HG03575 (cell line): Measurements from ENCODE around the gene CACNA2D3.

Experiments
- ATAC-seq: cut with Tn5 transposase; IDR thresholded peaks from one replicate; pipeline ENCODE4 v1.9.1; 2021; ENCODE audit not compliant: unreplicated experiment, insufficient number of reproducible peaks, low FRiP score; ENCODE audit errors: extremely low read depth

The CACNA2D3 gene

DNA sequence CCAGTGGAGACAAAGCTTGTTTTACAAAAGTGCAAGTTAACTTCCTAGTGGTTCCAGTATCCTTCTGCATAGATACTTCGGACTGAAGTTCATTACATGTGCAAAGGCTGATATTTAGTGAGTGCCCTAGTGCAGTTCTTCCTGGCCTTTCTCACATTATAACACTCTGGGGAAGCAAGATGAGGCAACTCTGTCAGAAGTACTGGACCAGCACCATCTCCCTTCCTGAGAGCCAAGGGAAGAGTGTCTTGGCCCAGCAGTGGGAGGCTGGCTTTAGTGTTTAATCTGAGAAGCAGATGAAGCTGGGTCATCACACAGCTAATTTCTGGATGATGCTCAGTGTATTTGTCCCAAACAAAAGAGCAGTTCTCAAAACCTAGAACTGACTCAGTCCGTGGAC is 397.7 kb downstream of the CACNA2D3 start:
- no peak for ATAC-seq

DNA sequence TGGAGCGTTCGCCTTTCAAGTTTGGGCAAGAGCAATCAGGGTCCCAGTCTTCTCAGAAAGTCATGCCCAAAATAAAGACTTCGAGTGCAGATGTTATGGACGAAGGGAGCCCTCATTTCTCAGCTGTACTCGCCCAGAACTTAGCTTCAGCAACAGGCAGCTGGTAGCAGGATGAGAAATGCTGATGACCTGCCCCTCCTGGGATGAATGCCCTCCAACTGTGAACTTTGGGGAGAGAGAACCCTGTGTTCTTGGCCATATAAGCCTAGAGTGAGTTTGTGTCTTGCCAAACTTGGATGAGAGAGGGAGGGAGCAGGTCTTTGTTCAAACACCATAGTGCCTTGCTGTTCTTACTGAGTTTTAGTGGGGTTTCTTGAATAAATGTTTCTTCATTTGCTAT is 405.2 kb downstream of the CACNA2D3 start:
- no peak for ATAC-seq

DNA sequence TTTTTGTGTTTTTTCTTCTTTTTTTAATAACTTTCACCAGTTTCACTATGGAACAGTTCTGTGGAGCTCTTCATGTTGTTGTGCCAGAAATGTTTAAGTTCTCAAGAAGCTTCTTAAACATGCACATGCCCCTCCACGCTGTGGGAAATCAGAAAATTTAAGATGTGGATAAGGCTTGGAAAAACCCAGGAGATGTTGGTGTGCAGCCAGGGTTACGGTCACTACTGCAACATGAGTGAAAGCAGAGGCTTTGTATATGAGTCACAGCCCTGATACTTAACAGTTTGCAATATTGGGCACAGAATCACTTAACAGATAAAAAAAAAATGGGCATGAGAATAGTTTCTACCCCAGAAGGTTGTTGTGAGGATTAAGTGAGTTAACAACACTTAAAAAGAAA is 405.6 kb downstream of the CACNA2D3 start:
- no peak for ATAC-seq

DNA sequence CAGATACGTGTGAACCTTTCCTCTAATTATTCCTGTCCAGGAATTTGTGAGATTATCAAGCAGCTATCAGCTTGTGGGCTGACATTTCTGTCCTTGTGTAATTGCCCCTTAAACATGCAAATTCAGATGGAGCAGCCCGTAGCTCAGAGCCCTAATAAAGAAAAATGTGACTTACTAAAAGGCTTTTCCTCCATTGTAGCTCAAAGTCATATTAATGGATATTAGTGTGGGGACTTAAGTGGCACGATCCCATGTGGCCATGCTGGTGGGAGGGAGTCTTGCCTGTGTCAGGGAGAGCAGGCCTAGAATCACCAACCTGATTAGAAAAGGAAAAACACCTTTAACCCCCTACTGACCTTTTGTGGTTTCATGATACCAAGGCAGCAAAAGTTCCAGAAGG is 406.3 kb downstream of the CACNA2D3 start:
- no peak for ATAC-seq

DNA sequence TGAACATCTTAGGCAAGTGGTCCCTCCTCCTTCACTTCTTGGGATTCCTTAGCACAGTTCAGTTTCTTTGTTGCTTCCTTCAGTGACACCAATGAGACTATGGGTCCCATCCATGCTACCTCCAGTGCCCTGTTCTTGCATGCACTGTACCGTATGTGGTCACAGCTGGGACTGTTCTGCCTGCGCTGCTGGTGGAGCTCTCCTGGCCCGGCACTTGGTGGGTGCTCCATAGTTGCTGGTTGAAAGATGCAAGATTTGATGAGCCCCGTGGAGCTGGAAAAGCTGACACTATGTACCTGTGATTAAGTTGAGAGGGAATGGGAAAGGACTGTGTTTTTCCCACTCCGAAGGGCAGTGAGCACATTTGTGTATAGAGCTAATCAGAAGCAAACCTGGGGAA is 407.7 kb downstream of the CACNA2D3 start:
- ATAC-seq, result no peak

DNA sequence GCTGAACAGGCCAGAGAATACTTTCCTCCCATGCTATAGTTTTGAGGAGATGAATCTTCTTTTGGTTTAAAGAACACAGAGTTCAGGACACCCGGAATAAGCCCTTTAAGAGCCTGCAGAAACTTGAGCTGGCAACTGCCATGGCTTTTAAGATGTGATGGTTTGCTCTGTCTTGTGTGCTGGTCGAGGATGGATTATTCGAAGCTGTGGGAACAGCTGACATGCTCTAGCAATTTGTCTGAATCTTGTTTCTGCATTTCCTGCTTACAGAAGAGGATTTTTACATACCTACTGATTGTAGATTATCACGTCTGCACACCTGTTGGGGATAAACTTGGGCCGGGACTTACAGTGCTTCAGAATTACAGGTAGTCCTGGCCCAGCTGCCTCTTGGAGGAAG is 408.6 kb downstream of the CACNA2D3 start:
- ATAC-seq, result no peak

DNA sequence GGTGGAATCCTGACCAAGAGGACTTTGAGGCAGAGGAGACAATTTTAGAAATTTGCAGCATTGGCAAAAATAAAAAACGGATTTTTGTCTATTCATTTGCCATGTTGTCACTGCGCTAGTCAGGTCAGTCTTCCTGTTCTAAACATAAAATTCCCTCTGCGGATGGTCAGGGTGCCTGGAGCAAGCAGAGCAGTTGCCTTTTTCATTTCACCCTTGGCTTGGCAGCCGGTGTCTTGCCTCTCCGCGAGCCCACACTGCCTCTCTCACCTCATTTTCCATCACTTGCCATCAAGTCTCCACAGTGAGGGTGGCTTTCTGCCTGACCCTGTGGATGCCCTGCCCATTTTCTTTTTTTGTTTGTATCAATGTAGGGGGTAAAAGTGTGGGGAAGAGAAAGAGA is 409.4 kb downstream of the CACNA2D3 start:
- no peak for ATAC-seq

DNA sequence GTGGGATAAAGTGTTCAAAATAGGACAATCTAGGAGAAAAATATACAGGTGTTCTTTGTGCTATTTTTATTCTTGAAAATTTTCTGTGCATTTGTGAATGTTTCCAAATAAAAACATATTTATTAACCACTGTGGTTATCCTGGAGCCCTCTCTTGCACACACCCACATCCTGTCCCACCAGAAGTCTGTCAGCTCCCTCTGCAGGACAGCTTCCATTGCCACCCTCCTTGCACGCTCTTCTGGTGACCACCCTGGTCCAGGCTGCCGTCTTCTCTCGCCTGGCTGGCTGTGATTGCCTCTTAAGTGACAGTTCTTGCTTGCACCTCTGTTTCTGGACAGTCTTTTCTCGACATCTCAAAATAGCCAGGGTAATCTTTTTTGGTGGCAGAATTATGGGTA is 411.5 kb downstream of the CACNA2D3 start:
- ATAC-seq, result no peak

DNA sequence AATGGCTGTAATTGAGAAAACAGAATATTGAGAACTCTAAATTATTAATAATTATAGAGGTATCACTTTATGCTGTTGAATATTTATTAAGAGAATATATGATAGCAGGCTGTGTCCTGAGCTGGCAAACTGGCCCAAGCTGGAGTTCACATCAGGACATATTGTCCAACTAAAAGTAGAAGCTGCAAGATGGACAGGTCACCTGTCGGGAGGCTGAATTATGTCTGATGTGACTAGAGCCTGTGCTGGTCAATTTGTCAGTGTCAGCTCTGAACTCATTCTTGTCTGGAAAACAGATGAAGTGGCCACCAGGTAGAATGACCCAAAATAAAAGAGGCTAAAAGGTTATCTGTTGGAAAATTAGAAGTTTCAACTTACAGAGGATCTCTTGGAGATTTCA is 413.3 kb downstream of the CACNA2D3 start:
- ATAC-seq, result no peak

DNA sequence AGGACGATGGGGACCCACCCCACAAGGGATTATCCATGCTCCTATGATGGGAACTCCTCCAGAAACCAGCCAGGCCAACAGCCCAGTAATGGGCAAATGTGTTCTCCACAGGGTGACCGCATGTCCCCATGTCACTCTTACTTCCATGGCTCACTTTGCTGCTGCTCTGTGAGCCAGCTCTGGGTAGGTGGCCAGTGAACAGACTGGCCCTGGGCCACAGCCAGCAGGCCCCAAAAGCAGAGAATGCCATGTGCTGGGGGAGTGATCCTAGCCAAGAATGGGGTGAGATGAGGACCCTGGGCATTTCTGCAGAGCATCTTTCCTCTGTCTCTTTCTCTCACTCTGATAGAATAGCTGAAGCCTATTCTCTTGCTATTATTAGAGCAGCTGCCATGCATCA is 414.1 kb downstream of the CACNA2D3 start:
- no peak for ATAC-seq

DNA sequence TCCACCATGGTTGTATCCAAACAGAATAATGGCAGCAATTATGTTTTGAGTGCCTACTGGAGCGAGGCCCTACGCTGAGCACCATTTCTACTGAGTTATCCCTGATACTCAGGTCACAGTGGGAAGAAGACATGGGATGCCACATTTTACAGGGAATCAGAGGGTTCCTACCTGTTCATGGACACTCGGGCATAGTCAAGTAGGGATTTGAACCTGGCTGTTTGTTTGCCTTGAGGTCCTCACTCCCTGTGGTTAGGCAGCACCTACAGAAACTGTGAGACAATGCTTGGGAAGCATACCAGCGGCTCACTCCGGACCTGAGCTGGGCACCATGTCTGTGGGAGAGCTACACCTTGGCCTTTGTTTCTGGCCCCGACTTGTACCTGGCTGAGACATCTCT is 415.2 kb downstream of the CACNA2D3 start:
- no peak for ATAC-seq

DNA sequence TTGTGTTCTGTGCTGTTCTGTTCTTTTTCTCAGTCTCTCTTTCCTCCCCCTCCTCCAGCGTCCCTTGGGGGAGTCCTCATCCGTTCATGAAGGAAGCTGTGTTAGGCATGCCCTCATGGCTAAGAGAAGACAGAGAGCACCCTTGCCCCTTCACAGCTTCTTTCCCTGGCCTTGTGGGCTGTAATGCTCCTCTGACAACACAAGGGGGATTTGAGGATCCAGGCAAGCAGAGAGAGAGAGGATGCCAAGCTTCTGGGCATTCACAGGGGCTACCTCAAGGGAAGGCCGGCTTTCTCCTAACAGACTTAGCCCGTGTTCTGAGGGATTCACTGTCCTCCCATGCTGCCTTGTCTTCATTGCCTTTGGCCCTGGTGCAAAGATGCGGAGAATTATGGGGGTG is 416.0 kb downstream of the CACNA2D3 start:
- no peak for ATAC-seq

DNA sequence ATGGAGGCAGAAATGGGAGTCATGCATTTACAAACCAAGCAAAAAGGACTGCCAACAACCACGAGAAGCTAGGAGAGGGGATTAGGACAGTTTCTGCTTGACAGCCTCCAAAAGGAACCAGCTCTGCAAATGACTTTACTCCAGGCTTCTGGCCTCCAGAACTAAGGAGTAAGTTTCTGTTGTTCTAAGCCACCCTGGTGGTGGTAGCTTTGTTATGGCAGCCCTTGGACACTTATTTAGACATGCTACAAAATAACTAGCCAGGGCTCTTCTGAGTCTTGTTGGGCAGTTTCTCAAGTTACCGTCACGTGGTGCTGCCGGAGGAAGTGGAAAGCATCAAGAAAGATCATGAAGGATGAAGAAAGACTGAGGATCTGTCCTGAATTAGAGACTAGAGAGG is 419.0 kb downstream of the CACNA2D3 start:
- no peak for ATAC-seq

DNA sequence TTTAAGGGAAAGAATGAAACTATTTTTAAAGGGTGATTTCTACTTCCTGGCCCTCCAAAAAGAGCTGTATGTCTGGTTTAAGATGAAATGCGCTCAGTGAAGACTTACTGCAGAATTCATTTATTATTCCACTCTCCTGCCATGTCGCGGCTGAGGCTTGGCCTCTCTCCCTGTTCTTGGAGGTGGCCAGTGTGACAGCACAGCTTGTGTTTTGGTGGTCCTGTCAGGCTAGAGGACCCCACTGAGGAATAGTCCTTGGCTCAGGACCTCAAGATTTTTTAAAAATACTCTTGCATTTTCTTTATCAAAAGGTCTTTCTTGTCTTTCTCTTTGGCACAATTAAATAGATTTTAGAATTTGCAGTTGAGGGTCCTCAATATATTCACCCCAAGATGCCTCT is 421.1 kb downstream of the CACNA2D3 start:
- no peak for ATAC-seq

DNA sequence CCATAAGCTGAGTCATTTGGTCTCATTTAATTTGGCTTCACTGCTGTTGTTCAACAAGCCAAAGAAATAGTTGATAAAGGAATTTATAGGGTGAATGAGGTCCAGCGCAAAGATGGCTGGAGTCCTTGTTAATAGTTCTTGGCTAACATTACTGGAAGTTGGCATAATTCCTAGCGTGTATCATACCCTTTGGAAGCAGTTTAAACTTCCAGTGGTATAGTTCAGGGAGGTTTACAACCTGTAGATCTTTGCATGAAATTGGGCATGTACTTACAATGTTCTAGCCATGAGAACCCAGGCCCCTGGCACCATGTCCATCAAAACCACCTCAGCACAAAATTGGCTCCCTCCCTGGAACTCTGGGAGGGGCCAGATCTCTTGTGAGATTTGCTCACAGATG is 424.7 kb downstream of the CACNA2D3 start:
- ATAC-seq, result no peak

DNA sequence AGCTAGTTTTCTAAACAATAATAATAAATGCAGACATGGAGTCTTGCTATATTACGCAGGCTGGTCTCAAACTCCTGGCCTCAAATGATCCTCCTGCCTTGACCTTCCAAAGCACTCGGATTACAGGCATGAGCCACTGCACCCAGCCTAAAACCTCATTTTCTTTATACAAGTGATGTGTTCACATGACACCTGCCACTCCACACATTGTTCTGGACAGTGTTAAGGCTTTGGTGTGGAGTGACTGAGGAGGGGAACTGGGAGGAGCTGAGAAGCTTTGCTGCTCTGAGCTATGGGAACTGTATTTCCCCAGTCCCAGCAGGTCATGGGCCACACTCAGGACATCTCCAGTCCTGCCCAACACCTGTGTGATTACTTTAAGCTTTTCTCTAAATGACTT is 425.5 kb downstream of the CACNA2D3 start:
- ATAC-seq, result no peak

DNA sequence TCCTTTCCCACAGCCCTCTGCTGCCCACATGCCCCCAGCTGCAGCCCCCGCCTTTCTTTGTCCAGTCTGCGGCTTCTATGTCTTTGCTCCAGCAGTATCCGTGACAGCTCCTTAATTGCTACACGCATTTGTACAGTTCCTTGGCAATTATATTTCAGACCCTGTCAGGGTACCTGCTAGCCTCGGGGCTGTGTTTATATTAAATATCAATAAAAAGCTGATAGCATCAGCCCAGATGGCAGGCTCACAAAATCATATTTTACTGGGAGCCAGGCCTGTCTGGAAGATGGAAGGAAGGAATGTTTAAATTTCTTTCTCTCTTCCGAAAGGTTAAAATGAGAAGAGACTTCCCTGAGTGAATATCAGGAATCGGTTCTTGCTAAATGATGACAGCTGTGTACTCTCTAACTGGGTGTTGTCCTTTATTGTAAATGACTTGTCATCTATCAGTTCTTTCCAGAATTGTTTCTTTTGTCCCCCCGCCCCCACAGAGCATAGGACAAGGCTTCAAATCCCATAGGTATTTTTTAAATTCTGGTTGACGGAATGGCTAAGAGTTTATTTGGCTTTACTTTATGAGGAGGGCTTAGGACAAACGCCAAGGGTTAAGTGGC is 427.4 kb downstream of the CACNA2D3 start:
- ATAC-seq, result no peak

DNA sequence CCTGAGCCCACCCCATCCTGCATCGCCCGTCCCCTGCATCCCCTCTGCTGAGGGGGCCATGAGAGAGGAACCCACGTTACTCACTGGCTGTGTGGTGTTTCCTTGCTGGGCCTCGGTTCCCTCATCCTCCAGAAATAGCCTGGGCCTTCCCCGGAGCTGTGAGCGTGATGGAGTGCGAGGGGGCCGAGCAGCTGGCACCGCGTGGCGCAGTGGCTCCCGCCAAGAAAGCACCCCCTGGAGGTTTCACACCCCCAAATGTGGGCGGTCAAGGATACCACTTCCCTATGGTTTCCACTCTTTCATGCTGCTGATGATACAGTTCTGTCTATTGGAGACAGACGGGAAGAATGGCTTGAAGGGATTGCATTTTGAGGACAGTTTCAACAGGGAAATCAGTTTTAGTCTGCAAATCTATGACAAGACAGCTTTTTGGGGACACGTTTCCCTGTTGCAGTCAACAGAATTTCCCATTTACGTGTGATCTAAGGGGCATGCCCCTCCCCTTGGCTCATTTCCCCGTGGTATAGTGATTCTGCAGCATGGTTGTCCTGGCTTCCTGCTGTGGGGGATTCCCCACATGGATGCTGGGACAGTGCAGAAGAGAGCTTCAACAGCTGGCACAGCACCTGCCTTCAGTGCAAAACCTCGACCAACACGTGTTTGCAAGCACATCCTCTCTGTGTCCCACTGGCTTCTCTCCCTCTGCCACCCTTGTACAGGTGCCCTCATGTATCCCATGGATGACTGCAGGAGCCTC is 428.0 kb downstream of the CACNA2D3 start:
- ATAC-seq, result no peak

DNA sequence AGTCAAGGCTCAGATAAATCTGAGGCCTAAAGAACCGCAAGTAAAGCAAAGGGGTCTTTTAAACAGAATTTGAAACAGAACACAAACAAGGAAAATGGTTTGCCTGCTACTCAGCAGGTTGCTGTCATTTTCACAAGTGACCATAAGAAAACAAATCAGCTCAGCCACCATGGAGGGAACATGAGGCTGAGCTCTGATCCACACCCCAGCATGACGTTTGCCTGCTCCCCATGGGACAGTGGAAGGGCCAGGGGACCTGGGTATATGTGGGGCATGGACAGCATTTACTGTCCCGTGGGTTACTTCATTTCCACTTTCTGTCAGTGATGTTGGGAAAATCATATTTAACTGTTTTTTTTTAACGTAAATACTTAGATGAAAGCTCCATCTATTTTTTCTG is 434.3 kb downstream of the CACNA2D3 start:
- ATAC-seq, result no peak

DNA sequence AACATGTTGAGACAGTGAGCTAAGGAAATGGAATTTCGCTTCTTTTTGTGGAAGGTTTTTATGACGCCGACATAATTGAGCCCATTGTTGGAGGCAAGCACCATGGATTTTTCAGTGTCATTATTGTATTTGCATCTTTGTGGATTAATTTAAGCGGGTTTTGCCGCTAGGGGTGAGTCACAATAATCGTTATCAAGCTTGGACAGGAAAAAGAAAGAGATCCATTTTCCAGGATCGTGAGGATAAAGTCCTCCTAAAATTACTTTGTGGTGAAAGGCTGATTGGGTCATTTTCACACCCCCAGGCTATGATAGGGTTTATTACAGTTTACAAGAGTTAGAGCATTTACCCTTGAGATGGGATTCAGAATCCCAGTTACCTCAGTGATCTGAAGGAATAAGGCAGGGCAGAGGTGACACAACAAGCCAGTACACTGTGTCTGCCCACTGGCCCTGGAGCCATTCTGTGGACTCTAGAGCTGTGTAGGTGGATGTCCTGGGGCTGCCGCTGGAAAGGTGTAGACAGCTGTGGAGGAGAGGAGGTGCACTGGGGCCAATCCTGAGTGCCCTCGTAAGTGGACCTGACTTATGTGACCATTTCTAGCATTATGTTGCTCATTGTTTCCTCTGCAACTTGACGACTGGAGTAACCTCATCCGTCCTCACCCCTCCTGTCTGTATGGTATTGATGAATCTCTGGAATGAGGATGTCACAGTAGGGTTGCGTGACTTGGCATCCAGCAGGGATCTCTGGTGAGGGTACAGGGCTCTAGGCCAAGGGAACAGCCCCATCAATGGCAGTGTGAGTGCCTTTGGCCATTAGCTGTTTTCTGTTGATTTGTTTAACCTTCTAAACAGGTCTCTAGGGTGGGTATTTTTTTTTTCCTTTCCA is 435.4 kb downstream of the CACNA2D3 start:
- no peak for ATAC-seq
